ENCODE results near the gene TGM5. TPM values are rescaled to one million over a fixed set of nuclear protein-coding genes. Genes with fewer than 3 reads are reported as not detected.

The TGM5 gene
- polyA plus RNA-seq, 1 experiment = not detected

DNA sequence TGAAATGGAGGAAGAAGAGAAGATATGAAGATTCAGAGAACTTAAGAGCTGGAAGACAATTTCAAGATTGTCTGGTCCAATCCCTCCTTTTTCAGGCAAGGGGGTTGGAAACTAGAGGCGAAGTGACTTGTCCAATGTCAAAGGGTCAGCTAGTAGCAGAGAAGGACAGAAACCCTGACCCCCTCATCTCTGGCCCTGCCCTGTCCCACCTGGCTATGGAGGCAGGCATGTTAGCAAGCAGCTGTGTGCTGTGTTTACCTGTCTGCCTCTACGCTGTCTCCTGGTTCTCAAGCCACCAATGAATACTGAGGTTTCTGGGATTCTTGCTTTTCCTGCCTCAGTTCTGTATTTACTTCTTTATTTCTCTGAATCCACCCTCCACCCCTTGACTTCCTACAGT lies 342 bp downstream of the TGM5 start:
- CTCF ChIA-PET = interaction anchor here (1.4 to 4.9 kb wide), 4 partner anchors 13 to 41 kb away, joined by 4 to 58 read pairs (median 21); no protein-coding TSS in a partner anchor
- H3K4me3 ChIP-seq (ENCODE audit: low read depth, low read length) = no peak overlapping the region
- DNase-seq (ENCODE audit: low read depth) = no peak
- TF ChIP-seq, protein P1, sequence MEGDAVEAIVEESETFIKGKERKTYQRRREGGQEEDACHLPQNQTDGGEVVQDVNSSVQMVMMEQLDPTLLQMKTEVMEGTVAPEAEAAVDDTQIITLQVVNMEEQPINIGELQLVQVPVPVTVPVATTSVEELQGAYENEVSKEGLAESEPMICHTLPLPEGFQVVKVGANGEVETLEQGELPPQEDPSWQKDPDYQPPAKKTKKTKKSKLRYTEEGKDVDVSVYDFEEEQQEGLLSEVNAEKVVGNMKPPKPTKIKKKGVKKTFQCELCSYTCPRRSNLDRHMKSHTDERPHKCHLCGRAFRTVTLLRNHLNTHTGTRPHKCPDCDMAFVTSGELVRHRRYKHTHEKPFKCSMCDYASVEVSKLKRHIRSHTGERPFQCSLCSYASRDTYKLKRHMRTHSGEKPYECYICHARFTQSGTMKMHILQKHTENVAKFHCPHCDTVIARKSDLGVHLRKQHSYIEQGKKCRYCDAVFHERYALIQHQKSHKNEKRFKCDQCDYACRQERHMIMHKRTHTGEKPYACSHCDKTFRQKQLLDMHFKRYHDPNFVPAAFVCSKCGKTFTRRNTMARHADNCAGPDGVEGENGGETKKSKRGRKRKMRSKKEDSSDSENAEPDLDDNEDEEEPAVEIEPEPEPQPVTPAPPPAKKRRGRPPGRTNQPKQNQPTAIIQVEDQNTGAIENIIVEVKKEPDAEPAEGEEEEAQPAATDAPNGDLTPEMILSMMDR (IDR thresholded peaks at IDR 0.05; ENCODE audit: insufficient read depth, low read depth, low read length) = no peak
- peaks cover 29% of the 10 kb centered on the region for H3K27me3 ChIP-seq (ENCODE audit: control insufficient read depth, insufficient read depth, low read length)
- POLR2A ChIA-PET = no interaction called here
- no peaks in the 10 kb centered on the region for H3K36me3 ChIP-seq (ENCODE audit: control insufficient read depth, insufficient read depth, low read length)

DNA sequence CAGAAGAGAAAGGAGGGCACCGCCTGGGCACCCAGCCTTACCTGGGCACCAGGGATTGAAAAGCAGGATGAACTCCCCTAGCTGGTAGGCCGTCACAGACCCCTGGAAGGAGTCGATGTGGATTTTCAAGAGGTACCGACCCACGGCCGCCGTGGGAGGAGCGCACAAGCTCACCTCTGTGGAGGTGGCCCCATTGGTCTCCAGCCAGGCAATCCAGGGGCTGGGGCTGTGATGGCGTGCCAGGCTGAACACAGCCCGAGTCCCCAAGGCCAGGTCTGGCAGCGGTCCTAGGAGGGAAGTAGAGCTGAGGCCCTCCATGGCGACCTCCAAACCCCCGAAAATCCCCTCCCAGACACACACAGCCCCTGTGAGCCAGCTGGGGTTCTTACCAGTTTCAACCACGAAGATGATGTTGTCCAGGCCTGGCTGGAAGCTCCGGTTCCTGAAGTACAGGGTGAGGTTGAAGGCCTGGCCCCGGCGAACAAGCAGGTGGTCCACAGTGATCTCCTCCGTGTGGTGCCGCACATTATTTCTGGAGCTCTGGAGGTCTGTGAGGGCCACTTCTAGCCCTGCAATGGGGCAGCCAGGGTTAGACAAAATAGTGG lies 6.6 kb downstream of the TGM5 start:
- CTCF ChIA-PET = interaction anchor here (1.0 to 1.5 kb wide), 4 partner anchors 8 to 56 kb away, joined by 3 to 5 read pairs (median 5); no protein-coding TSS in a partner anchor
- H3K4me3 ChIP-seq (ENCODE audit: low read depth, low read length) = no peak overlapping the region
- POLR2A ChIA-PET = no interaction called here
- no peaks in the 10 kb centered on the region for H3K36me3 ChIP-seq (ENCODE audit: control insufficient read depth, insufficient read depth, low read length)
- peaks cover 7% of the 10 kb centered on the region for H3K27me3 ChIP-seq (ENCODE audit: control insufficient read depth, insufficient read depth, low read length)
- TF ChIP-seq, protein P1 (IDR thresholded peaks at IDR 0.05; ENCODE audit: insufficient read depth, low read depth, low read length) = no peak
- DNase-seq (ENCODE audit: low read depth) = no peak

DNA sequence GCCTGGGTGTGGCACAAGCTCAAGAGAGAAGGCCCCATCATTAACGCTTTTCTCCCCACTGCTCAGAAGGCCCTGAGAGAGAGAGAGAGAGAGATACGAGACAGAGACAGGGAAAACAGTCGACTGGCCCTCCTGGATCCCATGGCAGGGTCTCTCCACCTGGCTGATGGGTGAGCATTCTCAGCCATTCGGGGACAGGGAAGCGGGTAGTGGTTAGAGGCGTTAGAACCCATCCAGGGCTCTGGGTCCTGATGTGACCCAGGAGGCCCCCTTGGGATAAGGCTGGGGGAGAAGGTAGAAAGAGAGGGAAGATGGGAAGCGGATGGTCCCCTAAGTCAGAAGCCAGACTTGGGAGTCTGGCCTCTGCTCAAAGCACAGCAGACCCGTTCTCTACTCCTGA lies 7.9 kb downstream of the TGM5 start:
- no peak for DNase-seq (ENCODE audit: low read depth)
- Histone ChIP-seq H3K36me3 (ENCODE audit: control insufficient read depth, insufficient read depth, low read length) (no peaks in the 10 kb centered on the region), H3K4me3 (ENCODE audit: low read depth, low read length) (no peak overlapping the region), H3K27me3 (ENCODE audit: control insufficient read depth, insufficient read depth, low read length) (peaks cover 6% of the 10 kb centered on the region)
- ChIA-PET CTCF (interaction anchor here (0.7 to 0.8 kb wide), 2 partner anchors 7 to 33 kb away, joined by 3 read pairs; no protein-coding TSS in a partner anchor), POLR2A (no interaction called here)
- TF ChIP-seq, protein P1 (IDR thresholded peaks at IDR 0.05; ENCODE audit: insufficient read depth, low read depth, low read length) = no peak

DNA sequence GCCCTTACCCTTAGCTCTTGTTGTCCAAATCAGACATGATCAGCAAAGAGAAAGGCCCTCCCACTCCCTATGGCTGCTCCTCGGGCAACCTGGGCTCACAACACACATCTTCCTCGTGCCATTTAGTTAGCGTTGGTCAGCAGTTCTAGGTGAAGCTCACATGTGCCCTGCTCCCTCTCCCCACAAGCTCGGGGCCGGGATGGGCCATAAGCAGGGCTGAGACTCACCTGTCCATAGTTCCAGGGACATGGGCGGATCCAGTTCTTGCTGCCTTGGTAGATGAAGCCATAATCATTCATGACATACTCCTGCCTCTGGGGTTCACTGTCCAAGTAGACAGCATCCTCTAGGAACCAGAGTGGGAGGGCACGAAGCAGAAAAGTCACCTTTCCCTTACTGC lies 10.4 kb downstream of the TGM5 start:
- TF ChIP-seq, protein P1 (IDR thresholded peaks at IDR 0.05; ENCODE audit: insufficient read depth, low read depth, low read length) = no peak
- peaks cover 2% of the 10 kb centered on the region for H3K27me3 ChIP-seq (ENCODE audit: control insufficient read depth, insufficient read depth, low read length)
- ChIA-PET POLR2A (no interaction called here), CTCF (interaction anchor here (1.0 to 1.6 kb wide), 3 partner anchors 14 to 31 kb away, joined by 4 read pairs; no protein-coding TSS in a partner anchor)
- H3K36me3 ChIP-seq (ENCODE audit: control insufficient read depth, insufficient read depth, low read length) = no peaks in the 10 kb centered on the region
- DNase-seq (ENCODE audit: low read depth) = no peak
- no peak overlapping the region for H3K4me3 ChIP-seq (ENCODE audit: low read depth, low read length)

DNA sequence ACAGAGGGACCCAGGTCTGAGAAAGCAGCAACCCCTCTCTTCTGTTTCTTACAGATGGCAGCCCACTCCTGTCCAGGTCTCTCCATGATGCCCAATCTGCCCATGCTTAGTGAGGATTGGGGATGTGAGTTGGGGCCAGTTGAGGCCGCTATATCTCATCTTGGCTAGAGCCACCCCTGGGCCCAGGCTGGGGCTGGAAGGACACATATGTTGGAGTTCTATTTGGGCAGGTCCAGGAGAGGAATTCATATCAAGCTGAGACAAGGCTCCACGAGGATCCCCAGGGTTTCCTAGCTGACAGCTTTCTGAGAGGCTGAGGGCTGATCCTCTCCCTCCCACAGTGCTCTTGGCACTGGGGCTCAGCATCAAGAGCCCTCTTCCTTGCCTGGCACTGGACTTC lies 11.4 kb downstream of the TGM5 start:
- Histone ChIP-seq H3K27me3 (ENCODE audit: control insufficient read depth, insufficient read depth, low read length) (peaks cover 5% of the 10 kb centered on the region), H3K36me3 (ENCODE audit: control insufficient read depth, insufficient read depth, low read length) (no peaks in the 10 kb centered on the region), H3K4me3 (ENCODE audit: low read depth, low read length) (no peak overlapping the region)
- CTCF ChIA-PET = interaction anchor here (1.6 kb wide), 1 partner anchor 31 kb away, joined by 4 read pairs; no protein-coding TSS in a partner anchor
- DNase-seq (ENCODE audit: low read depth) = no peak
- POLR2A ChIA-PET = no interaction called here
- TF ChIP-seq, protein P1 (IDR thresholded peaks at IDR 0.05; ENCODE audit: insufficient read depth, low read depth, low read length) = no peak
